Natural killer cell treated with Interleukin-12 subunit alpha and Interleukin-12 subunit beta and Interleukin-15 and Interleukin-18, amount 100 ng/mL, for 72 hours (primary cell): Measurements from ENCODE around the gene ANO1. TPM values are rescaled to one million over a fixed set of nuclear protein-coding genes. Genes with fewer than 3 reads are reported as not detected.

Experiments
- ATAC-seq, 2 donors: fragments of 150-1000 bp; cut with Tn5 transposase in 1 of 2; sonication (Bioruptor Pico), chemical (Tn5 transposase) in 1 of 2; 2 replicates each; pipeline ENCODE4 v1.10.0; 2021
- DNase-seq: peaks from one replicate; pipeline ENCODE4 v3.0.0; 2022; ENCODE audit warnings: low spot score
- H3K27ac Mint-ChIP-seq, 2 donors: 1 replicate in 1 of 2; 2 replicates in 1 of 2; pipeline ENCODE4 v1.8.0; 2022; ENCODE audit warnings: mixed read lengths in 2 of 2, mild to moderate bottlenecking in 1 of 2, moderate library complexity in 1 of 2
- H3K27me3 Mint-ChIP-seq, 2 donors: 1 replicate in 1 of 2; 2 replicates in 1 of 2; pipeline ENCODE4 v1.8.0; 2022; ENCODE audit warnings: mixed read lengths in 2 of 2
- H3K36me3 Mint-ChIP-seq: one replicate; pipeline ENCODE4 v1.8.0; 2022; ENCODE audit warnings: mixed read lengths
- H3K4me1 Mint-ChIP-seq, 2 donors: 1 replicate in 1 of 2; 2 replicates in 1 of 2; pipeline ENCODE4 v1.8.0; 2022; ENCODE audit warnings: low read depth in 2 of 2, mixed read lengths in 2 of 2, mild to moderate bottlenecking in 1 of 2
- H3K4me3 Mint-ChIP-seq: one replicate; pipeline ENCODE4 v1.8.0; 2022; ENCODE audit warnings: mixed read lengths
- H3K9me3 Mint-ChIP-seq: 2 replicates; pipeline ENCODE4 v1.8.0; 2022; ENCODE audit warnings: mixed read lengths
- total RNA-seq, 2 donors: library from RNA; stranded (reverse); gene quantifications; one replicate each; pipeline ENCODE4 v1.2.3, GENCODE V29; 2022

Gene ANO1
- total RNA-seq, 2 donors from 2014 or later: not detected

GRCh38 chr11:70158201-70158600 lies 80.1 kb downstream of the ANO1 start:
- no peak overlapping the region for H3K4me3 Mint-ChIP-seq
- H3K36me3 Mint-ChIP-seq: no peaks in the 10 kb centered on the region
- no peaks in the 10 kb centered on the region for H3K4me1 Mint-ChIP-seq
- no peaks in the 10 kb centered on the region for H3K9me3 Mint-ChIP-seq
- DNase-seq (no peak), ATAC-seq (no peak)
- H3K27ac Mint-ChIP-seq: no peak overlapping the region
- H3K27me3 Mint-ChIP-seq: no peaks in the 10 kb centered on the region

- Mint-ChIP-seq H3K27ac (no peak overlapping the region), H3K4me1 (no peaks in the 10 kb centered on the region), H3K36me3 (no peaks in the 10 kb centered on the region), H3K27me3 (no peaks in the 10 kb centered on the region), H3K4me3 (no peak overlapping the region), H3K9me3 (no peaks in the 10 kb centered on the region)
- ATAC-seq (no peak), DNase-seq (no peak)
Observed at GRCh38 chr11:70158757-70159389, 80.8 kb downstream of the ANO1 start.

GRCh38 chr11:70159627-70160570 lies 81.8 kb downstream of the ANO1 start:
- ATAC-seq: no peak
- H3K27me3 Mint-ChIP-seq: no peaks in the 10 kb centered on the region
- H3K4me3 Mint-ChIP-seq: no peak overlapping the region
- DNase-seq: no peak
- H3K9me3 Mint-ChIP-seq: no peaks in the 10 kb centered on the region
- no peaks in the 10 kb centered on the region for H3K36me3 Mint-ChIP-seq
- H3K4me1 Mint-ChIP-seq: no peaks in the 10 kb centered on the region
- H3K27ac Mint-ChIP-seq: no peak overlapping the region

GRCh38 chr11:70161043-70161625 lies 83.0 kb downstream of the ANO1 start:
- ATAC-seq (no peak), DNase-seq (no peak)
- no peaks in the 10 kb centered on the region for H3K36me3 Mint-ChIP-seq
- H3K4me3 Mint-ChIP-seq: no peak overlapping the region
- H3K27me3 Mint-ChIP-seq: no peaks in the 10 kb centered on the region
- H3K9me3 Mint-ChIP-seq: no peaks in the 10 kb centered on the region
- no peaks in the 10 kb centered on the region for H3K4me1 Mint-ChIP-seq
- no peak overlapping the region for H3K27ac Mint-ChIP-seq

GRCh38 chr11:70164705-70165104 lies 86.6 kb downstream of the ANO1 start:
- Mint-ChIP-seq H3K36me3 (no peaks in the 10 kb centered on the region), H3K9me3 (no peaks in the 10 kb centered on the region)
- no peak for ATAC-seq

GRCh38 chr11:70167120-70167519 lies 89.0 kb downstream of the ANO1 start:
- peak in 1 of 2 donors; percentile 15 for ATAC-seq
- Mint-ChIP-seq H3K27me3 (peaks cover 6 to 7% of the 10 kb centered on the region in 2 donors), H3K9me3 (no peaks in the 10 kb centered on the region), H3K4me3 (no peak overlapping the region), H3K27ac (no peak overlapping the region), H3K4me1 (no peaks in the 10 kb centered on the region), H3K36me3 (no peaks in the 10 kb centered on the region)
- DNase-seq: no peak

More at GRCh38 chr11:70164705-70165104, 86.6 kb downstream of the ANO1 start:
- no peak for DNase-seq
- Mint-ChIP-seq H3K27me3 (peaks cover 6 to 7% of the 10 kb centered on the region in 2 donors), H3K4me3 (no peak overlapping the region), H3K27ac (no peak overlapping the region), H3K4me1 (no peaks in the 10 kb centered on the region)

- peak in 1 of 2 donors; percentile 24 for ATAC-seq
Observed at GRCh38 chr11:70167723-70168404, 89.7 kb downstream of the ANO1 start.

GRCh38 chr11:70168405-70168754 lies 90.3 kb downstream of the ANO1 start:
- no peak overlapping the region for H3K27ac Mint-ChIP-seq
- peaks cover 6 to 7% of the 10 kb centered on the region in 2 donors for H3K27me3 Mint-ChIP-seq
- ATAC-seq (no peak), DNase-seq (no peak)
- no peaks in the 10 kb centered on the region for H3K36me3 Mint-ChIP-seq
- no peaks in the 10 kb centered on the region for H3K9me3 Mint-ChIP-seq
- no peak overlapping the region for H3K4me3 Mint-ChIP-seq
- no peaks in the 10 kb centered on the region for H3K4me1 Mint-ChIP-seq

More at GRCh38 chr11:70167723-70168404, 89.7 kb downstream of the ANO1 start:
- Mint-ChIP-seq H3K27ac (no peak overlapping the region), H3K27me3 (peaks cover 6 to 7% of the 10 kb centered on the region in 2 donors), H3K36me3 (no peaks in the 10 kb centered on the region), H3K4me3 (no peak overlapping the region), H3K4me1 (no peaks in the 10 kb centered on the region), H3K9me3 (no peaks in the 10 kb centered on the region)
- no peak for DNase-seq

GRCh38 chr11:70169127-70169526 lies 91.0 kb downstream of the ANO1 start:
- H3K36me3 Mint-ChIP-seq: no peaks in the 10 kb centered on the region
- no peaks in the 10 kb centered on the region for H3K4me1 Mint-ChIP-seq
- H3K27ac Mint-ChIP-seq: no peak overlapping the region
- H3K4me3 Mint-ChIP-seq: no peak overlapping the region
- H3K9me3 Mint-ChIP-seq: no peaks in the 10 kb centered on the region
- DNase-seq (no peak), ATAC-seq (no peak)
- H3K27me3 Mint-ChIP-seq: peaks cover 6 to 7% of the 10 kb centered on the region in 2 donors

GRCh38 chr11:70169632-70170031 lies 91.5 kb downstream of the ANO1 start:
- Mint-ChIP-seq H3K4me1 (no peaks in the 10 kb centered on the region), H3K4me3 (no peak overlapping the region), H3K27me3 (peaks cover 6 to 7% of the 10 kb centered on the region in 2 donors), H3K9me3 (no peaks in the 10 kb centered on the region), H3K27ac (no peak overlapping the region), H3K36me3 (no peaks in the 10 kb centered on the region)
- no peak for ATAC-seq
- no peak for DNase-seq

- no peak overlapping the region for H3K27ac Mint-ChIP-seq
- no peaks in the 10 kb centered on the region for H3K36me3 Mint-ChIP-seq
- H3K9me3 Mint-ChIP-seq: no peaks in the 10 kb centered on the region
- H3K4me1 Mint-ChIP-seq: no peaks in the 10 kb centered on the region
- DNase-seq: no peak
- H3K27me3 Mint-ChIP-seq: peaks cover 6 to 7% of the 10 kb centered on the region in 2 donors
- H3K4me3 Mint-ChIP-seq: no peak overlapping the region
- ATAC-seq: no peak
Observed at GRCh38 chr11:70170596-70171210, 92.6 kb downstream of the ANO1 start.

- Mint-ChIP-seq H3K4me1 (no peaks in the 10 kb centered on the region), H3K27me3 (peaks cover 4 to 7% of the 10 kb centered on the region in 2 donors), H3K36me3 (no peaks in the 10 kb centered on the region), H3K4me3 (no peak overlapping the region), H3K27ac (no peak overlapping the region), H3K9me3 (no peaks in the 10 kb centered on the region)
- no peak for ATAC-seq
- no peak for DNase-seq
Observed at GRCh38 chr11:70173018-70173417, 94.9 kb downstream of the ANO1 start.

GRCh38 chr11:70174547-70175235 lies 96.6 kb downstream of the ANO1 start:
- DNase-seq: no peak
- Mint-ChIP-seq H3K36me3 (no peaks in the 10 kb centered on the region), H3K9me3 (no peaks in the 10 kb centered on the region), H3K4me3 (no peak overlapping the region), H3K27ac (no peak overlapping the region), H3K4me1 (no peaks in the 10 kb centered on the region), H3K27me3 (no peaks in the 10 kb centered on the region)
- no peak for ATAC-seq
